ENCODE results near the gene PLCD3.

GRCh38 chr17:45125509-45125908, 6.8 kb downstream of the PLCD3 start:
- TF ChIP-seq CTCF (IDR thresholded peaks at IDR 0.05) (no peak), POLR2AphosphoS5 (IDR thresholded peaks at IDR 0.05) (no peak), POLR2A (IDR thresholded peaks at IDR 0.05) (no peak)

Data from gastroesophageal sphincter (tissue), 3 donors.